ENCODE measurements around the gene CNKSR2.

CNKSR2 gene

GRCh38 chrX:21616386-21616785 is 242.2 kb downstream of the CNKSR2 start:
- DNase-seq, result no peak

DNA sequence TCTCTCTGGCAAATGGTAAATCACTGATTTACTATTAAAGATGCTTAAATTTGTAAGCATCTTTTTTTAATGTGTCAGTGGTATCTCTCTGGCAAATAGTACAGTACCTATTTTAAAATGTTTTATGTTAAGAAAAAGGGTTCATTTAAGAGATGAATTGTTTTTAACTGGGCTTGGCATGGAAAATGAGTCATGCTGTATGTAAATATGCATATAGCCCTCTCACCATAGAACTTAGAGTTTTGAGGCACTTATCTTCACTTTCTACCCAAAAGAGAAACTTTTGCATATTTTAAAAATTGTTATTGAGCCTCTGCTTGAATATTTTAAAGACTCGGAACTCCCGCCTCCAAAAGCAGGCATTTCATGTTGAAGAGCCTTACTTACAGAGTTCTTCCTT is 246.0 kb downstream of the CNKSR2 start:
- DNase-seq, result no peak

- no peak for DNase-seq
Observed at GRCh38 chrX:21623778-21624501, 249.7 kb downstream of the CNKSR2 start.

GRCh38 chrX:21632027-21632426 is 257.8 kb downstream of the CNKSR2 start:
- no peak for DNase-seq

- DNase-seq, result no peak
Observed at GRCh38 chrX:21638311-21638710, 264.1 kb downstream of the CNKSR2 start.

GRCh38 chrX:21639775-21640174 is 265.6 kb downstream of the CNKSR2 start:
- DNase-seq, result no peak

- DNase-seq, result no peak
Observed at GRCh38 chrX:21645431-21645830, 271.2 kb downstream of the CNKSR2 start.

GRCh38 chrX:21645886-21646285 is 271.7 kb downstream of the CNKSR2 start:
- DNase-seq, result no peak

- DNase-seq, result no peak
Observed at GRCh38 chrX:21655901-21656586, 281.8 kb downstream of the CNKSR2 start.

DNA sequence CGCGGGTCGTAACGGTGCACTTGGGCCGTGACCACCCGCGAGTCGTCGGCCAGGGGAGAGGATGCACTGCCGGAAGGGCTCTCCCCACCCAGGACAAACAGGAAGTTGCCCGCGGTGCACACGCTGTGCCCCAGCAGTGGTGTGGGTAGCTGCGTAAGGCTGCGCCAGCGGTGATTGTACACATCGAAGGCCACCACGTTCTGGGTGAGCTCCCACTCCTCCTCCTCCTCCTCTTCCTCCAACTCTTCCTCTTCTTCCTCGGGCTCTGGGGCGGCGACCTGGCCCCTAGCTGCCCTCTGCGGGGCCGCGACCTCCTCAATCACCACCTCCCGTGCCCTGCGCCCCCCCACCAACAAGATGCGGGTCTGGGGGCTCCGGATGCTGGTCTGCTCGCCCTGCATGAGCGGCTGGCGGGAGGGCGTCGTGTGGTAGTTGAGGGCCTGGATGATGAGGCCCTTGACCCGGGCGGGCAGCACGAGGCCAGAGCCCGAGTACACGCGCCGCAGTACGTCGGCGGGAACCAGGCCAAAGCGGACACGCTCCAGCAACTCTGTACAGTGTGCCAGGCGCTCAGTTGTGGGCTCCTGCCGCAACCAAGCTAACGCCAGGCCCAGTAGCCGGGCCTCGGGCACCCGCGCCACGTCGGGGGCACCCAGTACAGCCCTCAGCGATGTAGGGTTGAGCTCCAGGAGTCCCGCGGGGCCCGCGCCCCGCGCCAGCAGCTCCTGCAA is 282.5 kb downstream of the CNKSR2 start:
- no peak for DNase-seq

- DNase-seq, result no peak
Observed at GRCh38 chrX:21657318-21658151, 283.3 kb downstream of the CNKSR2 start.

DNA sequence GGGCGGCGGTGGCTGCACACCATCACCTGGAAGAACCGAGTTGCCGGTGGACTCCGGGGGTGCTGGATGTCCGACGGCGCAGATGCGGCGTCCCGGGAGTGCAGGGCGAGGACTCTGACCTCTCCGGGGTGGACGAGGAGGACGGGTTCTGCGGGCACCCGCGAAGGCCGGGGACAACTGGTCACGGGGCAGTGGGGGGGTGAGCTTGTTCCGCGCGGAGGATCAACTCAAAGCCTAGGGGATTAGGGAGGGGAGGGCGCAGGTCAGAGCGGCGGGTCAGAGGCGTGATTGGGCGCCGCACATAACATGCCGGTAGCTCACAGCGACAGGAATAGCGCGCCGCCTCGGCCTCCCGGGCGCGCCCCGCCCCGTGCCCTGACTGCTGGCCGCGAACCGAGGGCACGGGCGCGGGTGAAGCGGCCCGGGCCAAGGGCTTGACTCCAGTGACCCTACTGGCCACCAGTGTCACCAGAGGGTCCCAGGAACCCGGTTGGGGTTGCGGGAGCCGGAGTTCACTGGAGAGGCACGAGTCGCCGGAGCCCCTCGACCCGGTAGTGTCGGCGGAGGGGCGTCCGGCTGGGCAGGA is 284.0 kb downstream of the CNKSR2 start, which contains the start of gene KLHL34:
KLHL34 (minus strand) TSS at position 179 of the 586 bp plus-strand sequence. CDS start 542 bp downstream, outside the sequence.
- DNase-seq, result no peak

DNA sequence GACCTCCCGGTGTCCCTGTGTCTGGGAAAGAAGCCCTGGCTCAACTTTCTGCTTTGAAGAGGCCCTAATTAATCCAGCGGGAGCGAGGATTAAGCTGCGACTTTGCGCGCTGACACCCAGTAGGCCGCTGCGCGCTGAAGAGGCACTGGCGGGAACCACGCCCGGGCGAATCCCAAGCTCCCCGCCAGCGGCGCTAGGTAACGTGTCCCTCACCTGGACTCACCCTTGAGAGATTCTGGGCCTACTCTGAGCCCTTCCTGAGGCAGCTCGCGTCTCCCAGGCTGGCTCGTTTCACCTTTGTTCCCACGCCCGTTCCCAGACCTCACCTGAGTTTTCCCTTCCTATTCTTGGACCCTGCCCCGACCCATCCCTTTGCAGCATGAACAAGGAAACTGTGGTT is 284.5 kb downstream of the CNKSR2 start:
- no peak for DNase-seq

GRCh38 chrX:21659320-21659719 is 285.1 kb downstream of the CNKSR2 start:
- no peak for DNase-seq

GRCh38 chrX:21660156-21660555 is 285.9 kb downstream of the CNKSR2 start:
- no peak for DNase-seq

DNA sequence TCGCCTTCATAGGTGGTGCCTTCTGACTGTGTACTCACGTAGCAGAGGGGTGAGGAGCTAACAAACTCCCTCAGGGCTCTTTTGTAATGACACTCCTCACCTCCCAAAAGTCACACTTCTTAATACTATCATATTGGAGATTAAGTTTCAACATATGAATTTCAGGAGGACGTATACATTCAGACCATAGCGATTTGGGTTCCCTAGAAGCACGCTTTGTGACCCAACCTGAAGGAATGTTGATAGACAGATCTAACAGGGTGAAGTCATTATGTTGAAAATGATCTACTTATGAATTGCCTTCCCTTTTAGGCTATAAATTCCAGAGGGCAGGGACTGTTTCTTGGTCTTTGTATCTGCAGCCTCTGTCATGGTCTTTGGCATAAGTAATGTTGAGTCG is 287.1 kb downstream of the CNKSR2 start:
- no peak for DNase-seq

GRCh38 chrX:21662761-21663160 is 288.5 kb downstream of the CNKSR2 start:
- no peak for DNase-seq

DNA sequence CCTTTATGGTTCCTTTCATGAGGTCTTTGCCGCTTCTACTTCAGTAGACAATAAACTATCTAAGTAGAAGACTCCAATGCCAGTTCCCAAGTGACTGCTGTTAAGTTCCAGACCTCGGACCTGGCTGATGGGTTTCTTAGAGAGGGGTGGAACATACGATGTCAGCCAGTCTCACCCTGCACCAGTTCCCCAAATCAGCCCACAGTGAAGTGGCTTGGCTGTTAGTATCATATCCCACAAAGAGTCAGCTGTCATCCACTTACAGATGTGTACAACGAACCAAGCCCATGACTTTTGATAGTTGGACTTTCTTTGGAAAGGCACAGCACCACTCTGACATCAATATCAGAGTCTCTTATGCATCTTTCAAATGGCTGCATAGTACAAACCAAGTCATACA is 292.0 kb downstream of the CNKSR2 start:
- DNase-seq, result no peak

DNA sequence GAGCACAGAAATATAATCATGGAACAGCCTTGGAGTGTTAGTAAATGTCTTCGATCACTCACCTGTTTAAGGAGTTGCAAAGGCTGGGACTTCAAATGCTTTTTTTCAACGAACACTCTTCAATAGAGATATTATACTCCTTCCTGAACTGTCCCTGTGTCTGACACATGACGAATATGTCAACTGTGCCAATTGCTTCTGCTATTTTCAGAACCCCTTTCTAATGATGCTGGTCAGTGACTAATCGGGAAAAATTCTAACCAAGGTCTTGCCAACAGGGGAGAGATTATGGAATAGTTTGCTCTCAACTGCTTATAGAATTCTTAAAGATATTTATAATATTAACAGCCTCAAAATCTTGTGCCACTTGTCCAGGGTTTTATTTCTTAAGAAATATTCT is 292.5 kb downstream of the CNKSR2 start:
- DNase-seq, result no peak

GRCh38 chrX:21674430-21675186 is 300.4 kb downstream of the CNKSR2 start:
- DNase-seq, result no peak

- DNase-seq, result no peak
Observed at GRCh38 chrX:21675931-21676330, 301.7 kb downstream of the CNKSR2 start.

Data from inflammatory macrophage treated with lipopolysaccharide for 4 hours (primary cell).